Sigmoid colon (tissue), 4 donors: Measurements from ENCODE around the gene APH1A.

Experiments used
- CTCF ChIP-seq, 4 experiments: fragments of 450-650 bp in 3 of 4; fragments of 200-600 bp in 1 of 4; IDR thresholded peaks; one replicate each; pipeline ENCODE4 v1.5.1; 2016 to 2019; ENCODE audit warnings: antibody characterized with exemption in 4 of 4, mild to moderate bottlenecking in 3 of 4, moderate library complexity in 2 of 4
- EP300 ChIP-seq, 4 donors: sonication (generic); formaldehyde crosslinking; IDR thresholded peaks; one replicate each; pipeline ENCODE4 v1.6.1; 2017; ENCODE audit warnings: antibody characterized with exemption in 4 of 4
- POLR2A ChIP-seq, 2 donors: fragments of 450-650 bp; IDR thresholded peaks; one replicate each; pipeline ENCODE4 v1.6.1; 2016; ENCODE audit warnings: antibody characterized with exemption in 2 of 2, mild to moderate bottlenecking in 2 of 2, moderate library complexity in 2 of 2
- POLR2AphosphoS5 ChIP-seq, 4 donors: sonication (generic); formaldehyde crosslinking; IDR thresholded peaks; one replicate each; pipeline ENCODE4 v1.6.1; 2017; ENCODE audit warnings: antibody characterized with exemption in 4 of 4

- TF ChIP-seq CTCF (IDR thresholded peaks at IDR 0.05) (no peak), POLR2A (IDR thresholded peaks at IDR 0.05) (no peak), EP300 (IDR thresholded peaks at IDR 0.05) (no peak), POLR2AphosphoS5 (IDR thresholded peaks at IDR 0.05) (no peak)
Measured at GRCh38 chr1:150261367-150261766, 7.4 kb downstream of the APH1A start.
